Panc1 (cell line): Measurements from ENCODE around the gene SPTLC2. TPM values are rescaled to one million over a fixed set of nuclear protein-coding genes. Genes with fewer than 3 reads are reported as not detected.

Source experiments
- ATAC-seq: fragments of 200-7000 bp; cut with Tn5 transposase; 2 replicates; pipeline ENCODE4 v1.9.1; 2020; ENCODE audit warnings: mild to moderate bottlenecking, moderate library complexity
- BruUV-seq: library from RNA; stranded (reverse); fragments of 400-500 nt; replicated peaks from 2 replicates; lab custom pipeline; 2021; lab: Mats Ljungman, UMichigan
- CTCF ChIA-PET: fragments of 300-600 bp; sonication (Branson Sonifier 250); formaldehyde crosslinking; loops from one replicate; lab custom pipeline; 2022; ENCODE audit warnings: antibody characterized with exemption; lab: Charles Lee
- POLR2A ChIA-PET: fragments of 300-600 bp; sonication (Branson Sonifier 250); formaldehyde crosslinking; loops from one replicate; lab custom pipeline; 2022; ENCODE audit warnings: antibody characterized with exemption; lab: Charles Lee
- DNase-seq: peaks from one replicate; pipeline ENCODE4 v3.0.0-alpha.2; 2010; ENCODE audit warnings: low read depth, low spot score
- H3K27ac ChIP-seq: 2 replicates; pipeline ENCODE4 v1.5.1; 2011; ENCODE audit warnings: mild to moderate bottlenecking, low read length, inconsistent platforms
- H3K27me3 ChIP-seq: fragments of 200-500 bp; sonication (Bioruptor generic); 2 replicates; pipeline ENCODE4 v1.6.0; 2014; ENCODE audit warnings: low read length, inconsistent platforms; ENCODE audit not compliant: control insufficient read depth, insufficient read depth
- H3K36me3 ChIP-seq: fragments of 200-500 bp; sonication (Bioruptor generic); 2 replicates; pipeline ENCODE4 v1.5.1; 2014; ENCODE audit warnings: inconsistent platforms, mild to moderate bottlenecking, low read length, moderate library complexity; ENCODE audit not compliant: control insufficient read depth, insufficient read depth
- H3K4me1 ChIP-seq: 2 replicates; pipeline ENCODE4 v1.5.1; 2011; ENCODE audit warnings: inconsistent platforms, mild to moderate bottlenecking, low read length, moderate library complexity; ENCODE audit not compliant: control insufficient read depth, insufficient read depth
- H3K4me3 ChIP-seq, 2 experiments: 2 replicates each; pipeline ENCODE4 v1.5.1; 2011 to 2012; ENCODE audit warnings: low read depth in 2 of 2, low read length in 2 of 2, mild to moderate bottlenecking in 2 of 2, inconsistent platforms in 1 of 2, moderate library complexity in 1 of 2
- H3K9me3 ChIP-seq: fragments of 200-500 bp; sonication (Bioruptor generic); 2 replicates; pipeline ENCODE4 v1.5.1; 2014; ENCODE audit warnings: low read depth, mild to moderate bottlenecking, inconsistent platforms, low read length, moderate library complexity; ENCODE audit not compliant: control insufficient read depth, insufficient read depth
- CTCF ChIP-seq: fragments of 450-650 bp; IDR thresholded peaks from 2 replicates; pipeline ENCODE4 v1.5.1; 2017; ENCODE audit warnings: mild to moderate bottlenecking
- POLR2AphosphoS5 ChIP-seq: IDR thresholded peaks from 2 replicates; pipeline ENCODE4 v1.6.1; 2012; ENCODE audit warnings: mild to moderate bottlenecking, low read depth, low read length, moderate library complexity
- SIN3A ChIP-seq: IDR thresholded peaks from 2 replicates; pipeline ENCODE4 v1.6.1; 2012; ENCODE audit warnings: low read depth, mild to moderate bottlenecking, low read length, moderate library complexity, borderline replicate concordance; ENCODE audit not compliant: insufficient read depth
- TCF7L2 ChIP-seq: IDR thresholded peaks from 2 replicates; pipeline ENCODE4 v1.6.1; 2011; ENCODE audit warnings: mild to moderate bottlenecking, low read depth, low read length, inconsistent platforms
- in situ Hi-C: cut with HindIII; loops from 2 replicates; pipeline ENCODE4 v1.10.0; 2016; ENCODE audit warnings: low sequenced_read_pairs, low pct_unique_long_range_greater_than_20kb
- intact Hi-C: fragments of 100-400 bp; cut with micrococcal nuclease; formaldehyde crosslinking; loops from one replicate; pipeline ENCODE4 v1.10.0; 2022; ENCODE audit not compliant: unreplicated experiment
- total RNA-seq: library from RNA; stranded (reverse); gene quantifications from one replicate; pipeline ENCODE4 v1.2.1, GENCODE V29; 2021; ENCODE audit not compliant: unreplicated experiment
- TF ChIP-seq, protein P1 (sequence below), 2 experiments: IDR thresholded peaks; 2 replicates each; pipeline ENCODE4 v1.6.1; 2011 to 2012; ENCODE audit warnings: low read depth in 2 of 2, control low read depth in 1 of 2, low read length in 1 of 2, mild to moderate bottlenecking in 1 of 2, moderate library complexity in 1 of 2; ENCODE audit not compliant: insufficient read depth in 1 of 2

SPTLC2 gene
- total RNA-seq, 1 experiment from 2014 or later = 21.0 TPM

DNA sequence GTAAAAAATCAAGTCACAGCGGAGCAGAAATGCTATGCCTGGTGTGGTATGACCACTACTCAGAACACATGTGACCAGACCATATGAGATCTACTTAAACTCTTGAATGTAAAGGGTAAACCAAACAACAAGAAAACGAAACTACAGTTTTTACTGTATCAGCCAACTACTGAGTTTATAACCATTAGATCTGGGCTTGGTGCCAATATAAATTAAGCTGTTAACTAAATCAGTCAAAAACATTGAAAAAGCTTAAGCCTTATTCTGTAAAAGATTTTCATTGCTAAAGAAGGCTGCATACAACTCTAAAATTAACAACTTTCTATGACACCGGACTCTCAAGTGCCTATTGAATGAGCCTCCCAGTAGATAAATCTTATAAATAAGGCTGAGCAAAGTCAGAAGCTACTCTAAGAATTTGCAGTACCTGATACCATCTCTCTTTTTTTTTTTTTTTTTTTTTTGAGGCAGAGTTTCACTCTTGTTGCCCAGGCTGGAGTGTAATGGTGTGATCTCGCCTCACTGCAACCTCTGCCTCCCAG, 35.4 kb downstream of the SPTLC2 start:
- Histone ChIP-seq H3K36me3 (no peaks in the 10 kb centered on the region), H3K27ac (no peak overlapping the region), H3K27me3 (no peaks in the 10 kb centered on the region), H3K4me3 (no peak overlapping the region; a peak in 1 of 4 replicates), H3K9me3 (no peaks in the 10 kb centered on the region), H3K4me1 (0 out of 2 replicates have a peak, but pooled peaks cover 2% of the 10 kb centered on the region)
- BruUV-seq = no TSS peak
- ChIA-PET POLR2A (interaction anchor here (0.5 to 0.7 kb wide), 3 partner anchors 12 to 260 kb away, joined by 5 to 9 read pairs (median 5); partner anchors contain the start of genes GSTZ1 and POMT2), CTCF (no interaction called here)
- intact Hi-C loops = no loop called here
- in situ Hi-C loops = no loop called here
- TF ChIP-seq POLR2AphosphoS5 (no peak), SIN3A (no peak), CTCF (no peak), TCF7L2 (no peak)
- TF ChIP-seq, protein P1, sequence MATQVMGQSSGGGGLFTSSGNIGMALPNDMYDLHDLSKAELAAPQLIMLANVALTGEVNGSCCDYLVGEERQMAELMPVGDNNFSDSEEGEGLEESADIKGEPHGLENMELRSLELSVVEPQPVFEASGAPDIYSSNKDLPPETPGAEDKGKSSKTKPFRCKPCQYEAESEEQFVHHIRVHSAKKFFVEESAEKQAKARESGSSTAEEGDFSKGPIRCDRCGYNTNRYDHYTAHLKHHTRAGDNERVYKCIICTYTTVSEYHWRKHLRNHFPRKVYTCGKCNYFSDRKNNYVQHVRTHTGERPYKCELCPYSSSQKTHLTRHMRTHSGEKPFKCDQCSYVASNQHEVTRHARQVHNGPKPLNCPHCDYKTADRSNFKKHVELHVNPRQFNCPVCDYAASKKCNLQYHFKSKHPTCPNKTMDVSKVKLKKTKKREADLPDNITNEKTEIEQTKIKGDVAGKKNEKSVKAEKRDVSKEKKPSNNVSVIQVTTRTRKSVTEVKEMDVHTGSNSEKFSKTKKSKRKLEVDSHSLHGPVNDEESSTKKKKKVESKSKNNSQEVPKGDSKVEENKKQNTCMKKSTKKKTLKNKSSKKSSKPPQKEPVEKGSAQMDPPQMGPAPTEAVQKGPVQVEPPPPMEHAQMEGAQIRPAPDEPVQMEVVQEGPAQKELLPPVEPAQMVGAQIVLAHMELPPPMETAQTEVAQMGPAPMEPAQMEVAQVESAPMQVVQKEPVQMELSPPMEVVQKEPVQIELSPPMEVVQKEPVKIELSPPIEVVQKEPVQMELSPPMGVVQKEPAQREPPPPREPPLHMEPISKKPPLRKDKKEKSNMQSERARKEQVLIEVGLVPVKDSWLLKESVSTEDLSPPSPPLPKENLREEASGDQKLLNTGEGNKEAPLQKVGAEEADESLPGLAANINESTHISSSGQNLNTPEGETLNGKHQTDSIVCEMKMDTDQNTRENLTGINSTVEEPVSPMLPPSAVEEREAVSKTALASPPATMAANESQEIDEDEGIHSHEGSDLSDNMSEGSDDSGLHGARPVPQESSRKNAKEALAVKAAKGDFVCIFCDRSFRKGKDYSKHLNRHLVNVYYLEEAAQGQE (IDR thresholded peaks at IDR 0.05; ENCODE audit: insufficient read depth in 1 of 2, low read depth in 2 of 2, low read length in 1 of 2) = no peak
- DNase-seq = no peak
- ATAC-seq = no peak

DNA sequence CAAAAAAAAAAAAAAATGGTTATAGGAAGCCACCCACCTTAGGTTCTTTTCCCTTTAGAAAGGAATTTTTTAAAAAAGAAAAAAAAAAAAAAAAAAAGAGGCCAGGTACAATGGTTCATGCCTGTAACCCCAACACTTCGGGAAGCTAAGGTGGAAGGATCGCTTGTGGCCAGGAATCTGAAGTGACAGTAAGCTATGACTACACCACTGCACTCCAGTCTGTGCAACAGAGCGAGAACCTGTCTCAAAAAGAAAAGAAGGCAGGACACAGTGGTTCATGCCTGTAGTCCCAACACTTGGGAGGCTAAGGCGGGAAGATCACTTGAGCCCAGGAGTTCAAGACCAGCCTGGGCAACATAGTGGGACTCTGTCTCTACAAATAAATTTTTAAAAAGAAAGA, 36.0 kb downstream of the SPTLC2 start:
- POLR2A ChIA-PET = interaction anchor here (0.7 kb wide), 1 partner anchor 98 kb away, joined by 5 read pairs; no protein-coding TSS in a partner anchor
- Histone ChIP-seq H3K27ac (no peak overlapping the region), H3K36me3 (no peaks in the 10 kb centered on the region), H3K27me3 (no peaks in the 10 kb centered on the region), H3K9me3 (no peaks in the 10 kb centered on the region), H3K4me1 (0 out of 2 replicates have a peak, but pooled peaks cover 2% of the 10 kb centered on the region), H3K4me3 (no peak overlapping the region)
- in situ Hi-C loops (no loop called here), intact Hi-C loops (no loop called here)
- no TSS peak for BruUV-seq
- ATAC-seq (no peak), DNase-seq (no peak)
- CTCF ChIA-PET = no interaction called here
- TF ChIP-seq POLR2AphosphoS5 (no peak), SIN3A (no peak), CTCF (no peak), TCF7L2 (no peak)
- TF ChIP-seq, protein P1 (IDR thresholded peaks at IDR 0.05; ENCODE audit: insufficient read depth in 1 of 2, low read depth in 2 of 2, low read length in 1 of 2) = no peak
